ENCODE results near the gene RABGGTA. TPM values are rescaled to one million over a fixed set of nuclear protein-coding genes. Genes with fewer than 3 reads are reported as not detected.

The RABGGTA gene
- total RNA-seq, 1 experiment from 2014 or later, result 25.6 TPM

DNA sequence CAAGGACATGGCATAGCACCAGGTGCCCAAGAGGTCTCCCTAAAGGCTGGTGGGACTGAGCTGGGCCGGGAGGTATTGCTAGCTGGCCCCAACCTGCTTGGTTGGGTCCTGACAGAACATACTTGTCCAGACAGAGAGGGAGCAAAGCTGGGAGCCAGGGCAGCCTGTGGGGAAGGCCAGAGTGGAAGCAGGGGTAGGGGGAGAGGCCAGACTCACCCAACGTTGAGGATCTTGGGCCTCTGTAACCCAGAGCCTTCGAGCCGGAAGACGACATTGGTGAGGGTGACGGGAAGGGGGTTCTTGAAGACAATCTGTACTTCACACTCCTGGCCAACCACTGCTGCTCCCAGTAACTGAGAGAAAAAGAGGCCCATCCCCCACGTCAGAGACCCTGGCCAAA lies 17.5 kb downstream of the RABGGTA start:
- Histone ChIP-seq H2AFZ (ENCODE audit: low read length) (no peak overlapping the region), H3K4me2 (ENCODE audit: insufficient read depth, insufficient read length, low read length) (no peak overlapping the region), H3K23ac (ENCODE audit: insufficient read length, low read depth, low read length) (no peak overlapping the region), H2BK20ac (ENCODE audit: low read depth, low read length, poor library complexity, severe bottlenecking) (no peak overlapping the region), H3K9ac (ENCODE audit: extremely low read depth, insufficient read length, low read length) (no peak overlapping the region), H3K79me2 (ENCODE audit: insufficient read depth, low read length) (no peaks in the 10 kb centered on the region), H3K27me3 (ENCODE audit: insufficient read depth, low read length) (no peaks in the 10 kb centered on the region), H4K5ac (ENCODE audit: insufficient read length, low read depth, low read length) (no peak overlapping the region), H2BK5ac (ENCODE audit: insufficient read length, low read length) (no peak overlapping the region), H3K27ac (ENCODE audit: insufficient read length, low read depth, low read length) (no peak overlapping the region), H3K18ac (ENCODE audit: insufficient read length, low read depth, low read length) (no peak overlapping the region), H3K9me3 (ENCODE audit: control insufficient read depth, low read depth, low read length) (no peaks in the 10 kb centered on the region), H4K91ac (ENCODE audit: insufficient read length, low read depth, low read length) (no peak overlapping the region), H4K8ac (replicated peaks; ENCODE audit: insufficient read length, low read depth, low read length) (no peak overlapping the region), H2AK5ac (ENCODE audit: insufficient read length, low read length) (no peak overlapping the region), H3K4ac (ENCODE audit: low read depth, low read length) (no peak overlapping the region), H2BK12ac (ENCODE audit: insufficient read length, low read depth, low read length) (no peak overlapping the region), H3K56ac (ENCODE audit: insufficient read length, low read depth, low read length) (no peak overlapping the region), H3T11ph (ENCODE audit: low read length) (no peak overlapping the region), H3K23me2 (ENCODE audit: insufficient read length, low read depth, low read length, poor library complexity, severe bottlenecking) (no peaks in the 10 kb centered on the region), H4K20me1 (ENCODE audit: control insufficient read depth, insufficient read depth, insufficient read length) (no peaks in the 10 kb centered on the region), H3K14ac (ENCODE audit: insufficient read depth, low read length) (no peak overlapping the region), H2BK120ac (ENCODE audit: low read depth, low read length, poor library complexity, severe bottlenecking) (no peak overlapping the region), H3K79me1 (ENCODE audit: insufficient read depth, low read depth, low read length, poor library complexity, severe bottlenecking) (no peaks in the 10 kb centered on the region), H3K4me1 (ENCODE audit: insufficient read depth, low read length) (no peaks in the 10 kb centered on the region), H2BK15ac (ENCODE audit: low read depth, low read length) (no peak overlapping the region)
- TF ChIP-seq, protein P1, sequence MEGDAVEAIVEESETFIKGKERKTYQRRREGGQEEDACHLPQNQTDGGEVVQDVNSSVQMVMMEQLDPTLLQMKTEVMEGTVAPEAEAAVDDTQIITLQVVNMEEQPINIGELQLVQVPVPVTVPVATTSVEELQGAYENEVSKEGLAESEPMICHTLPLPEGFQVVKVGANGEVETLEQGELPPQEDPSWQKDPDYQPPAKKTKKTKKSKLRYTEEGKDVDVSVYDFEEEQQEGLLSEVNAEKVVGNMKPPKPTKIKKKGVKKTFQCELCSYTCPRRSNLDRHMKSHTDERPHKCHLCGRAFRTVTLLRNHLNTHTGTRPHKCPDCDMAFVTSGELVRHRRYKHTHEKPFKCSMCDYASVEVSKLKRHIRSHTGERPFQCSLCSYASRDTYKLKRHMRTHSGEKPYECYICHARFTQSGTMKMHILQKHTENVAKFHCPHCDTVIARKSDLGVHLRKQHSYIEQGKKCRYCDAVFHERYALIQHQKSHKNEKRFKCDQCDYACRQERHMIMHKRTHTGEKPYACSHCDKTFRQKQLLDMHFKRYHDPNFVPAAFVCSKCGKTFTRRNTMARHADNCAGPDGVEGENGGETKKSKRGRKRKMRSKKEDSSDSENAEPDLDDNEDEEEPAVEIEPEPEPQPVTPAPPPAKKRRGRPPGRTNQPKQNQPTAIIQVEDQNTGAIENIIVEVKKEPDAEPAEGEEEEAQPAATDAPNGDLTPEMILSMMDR (conservative IDR thresholded peaks at IDR 0.05), result no peak
- Mint-ChIP-seq H3K27me3 (ENCODE audit: low read depth) (no peaks in the 10 kb centered on the region; the same call in 1 of the 2 replicates), H3K9me3 (no peaks in the 10 kb centered on the region), H3K27ac (peak overlapping the region in 2 of 3 experiments; percentile 12 to 21; a peak in 1 of 7 replicates), H3K4me1 (no peaks in the 10 kb centered on the region; a peak in 1 of 4 replicates), H3K4me3 (no peak overlapping the region), H3K36me3 (ENCODE audit: insufficient read depth in 1 of 3, low read depth in 3 of 3) (no peaks in the 10 kb centered on the region)
- WGBS (ENCODE audit: extremely low coverage, insufficient read length, low lambda C conversion rate), result no CpG with 5 or more reads among the region's 7 CpGs
- peak; percentile 10 for DNase-seq

Data from H9 (cell line).